ENCODE data around the gene PDZRN4.
A peak's percentile ranks its signal among the peaks of the same experiment; 100 is the strongest.

PDZRN4 gene

DNA sequence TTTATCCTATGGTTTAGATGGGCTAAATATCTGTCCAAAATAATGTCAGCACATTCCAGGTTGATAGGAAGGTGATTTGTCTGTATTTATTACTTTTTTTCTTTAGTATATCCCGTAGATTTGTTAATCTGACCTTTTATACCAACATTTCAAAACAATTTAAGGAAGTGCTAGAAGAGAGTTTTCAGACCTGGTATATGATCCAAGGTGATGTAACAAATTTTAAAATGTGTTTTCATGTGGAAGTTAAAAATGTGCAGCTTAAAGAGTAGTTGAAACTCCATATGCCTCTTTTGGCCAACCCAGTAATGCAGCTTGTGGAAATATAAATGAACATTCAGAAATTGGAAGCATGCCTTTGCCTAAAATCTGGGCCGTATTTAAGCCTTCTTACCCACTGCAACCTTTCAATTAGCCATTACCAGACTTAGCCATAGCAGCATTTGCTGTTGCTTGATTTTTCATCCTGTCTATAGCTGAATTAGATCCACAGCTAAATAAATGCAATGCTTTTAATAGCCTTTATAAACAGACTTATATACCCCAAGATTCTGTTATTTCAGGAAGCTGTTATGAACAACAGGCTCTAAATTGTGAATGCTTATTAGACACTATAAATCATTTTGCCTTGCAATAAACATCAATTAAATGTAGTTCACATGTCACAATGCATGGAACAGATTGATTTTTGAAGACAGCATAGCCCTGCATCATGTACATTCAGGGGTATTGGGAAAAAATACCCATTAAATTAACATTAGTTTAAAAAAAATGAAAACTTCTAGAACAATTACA is 271.2 kb downstream of the PDZRN4 start:
- no peak for DNase-seq (ENCODE audit: low read depth in 2 of 2)

- DNase-seq (ENCODE audit: low read depth in 2 of 2), result no peak
Measured at GRCh38 chr12:41459906-41460214, 271.7 kb downstream of the PDZRN4 start.

DNA sequence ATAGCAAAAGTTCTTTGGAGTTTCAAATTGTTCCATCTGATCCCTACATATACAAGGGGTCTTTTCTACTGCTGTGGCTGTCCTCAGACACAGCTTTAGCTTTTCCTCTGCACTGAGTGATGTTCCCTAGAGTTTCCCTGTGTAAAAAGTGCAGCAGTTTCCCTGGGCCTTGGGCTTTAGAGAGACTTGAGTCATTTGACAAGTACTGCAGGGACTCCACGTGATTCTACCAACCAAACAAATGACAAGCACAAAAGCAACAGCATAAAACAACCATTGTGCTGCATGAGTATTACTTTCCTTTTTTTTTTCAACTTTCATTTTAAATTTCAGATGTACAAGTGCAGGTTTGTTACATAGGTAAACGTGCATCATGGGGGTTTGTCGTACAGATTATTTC is 272.8 kb downstream of the PDZRN4 start:
- no peak for DNase-seq (ENCODE audit: low read depth in 2 of 2)

- DNase-seq (ENCODE audit: low read depth in 2 of 2), result no peak
Measured at GRCh38 chr12:41462312-41462711, 274.2 kb downstream of the PDZRN4 start.

- no peak for DNase-seq (ENCODE audit: low read depth in 2 of 2)
Measured at GRCh38 chr12:41465526-41465925, 277.4 kb downstream of the PDZRN4 start.

DNA sequence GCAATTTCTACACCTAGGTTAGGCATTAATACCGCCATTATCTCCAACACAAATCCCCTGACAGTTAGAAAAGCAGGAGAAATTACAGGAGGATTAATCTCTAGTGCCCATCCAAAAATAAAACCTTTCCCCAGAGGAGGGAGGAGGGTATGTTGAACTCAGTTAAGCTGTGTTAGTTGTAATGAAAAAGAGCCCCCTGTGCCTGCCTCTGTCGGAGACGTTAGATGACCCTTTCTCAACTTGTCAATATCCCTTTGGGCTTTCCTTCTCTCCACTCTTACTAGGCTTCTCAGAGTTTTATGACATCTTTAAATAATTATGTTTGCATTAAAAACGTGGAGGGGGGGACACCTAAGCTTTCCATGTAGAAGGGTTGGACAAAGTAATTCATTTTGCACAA is 278.2 kb downstream of the PDZRN4 start:
- no peak for DNase-seq (ENCODE audit: low read depth in 2 of 2)

- no peak for DNase-seq (ENCODE audit: low read depth in 2 of 2)
Measured at GRCh38 chr12:41466802-41467201, 278.7 kb downstream of the PDZRN4 start.

DNA sequence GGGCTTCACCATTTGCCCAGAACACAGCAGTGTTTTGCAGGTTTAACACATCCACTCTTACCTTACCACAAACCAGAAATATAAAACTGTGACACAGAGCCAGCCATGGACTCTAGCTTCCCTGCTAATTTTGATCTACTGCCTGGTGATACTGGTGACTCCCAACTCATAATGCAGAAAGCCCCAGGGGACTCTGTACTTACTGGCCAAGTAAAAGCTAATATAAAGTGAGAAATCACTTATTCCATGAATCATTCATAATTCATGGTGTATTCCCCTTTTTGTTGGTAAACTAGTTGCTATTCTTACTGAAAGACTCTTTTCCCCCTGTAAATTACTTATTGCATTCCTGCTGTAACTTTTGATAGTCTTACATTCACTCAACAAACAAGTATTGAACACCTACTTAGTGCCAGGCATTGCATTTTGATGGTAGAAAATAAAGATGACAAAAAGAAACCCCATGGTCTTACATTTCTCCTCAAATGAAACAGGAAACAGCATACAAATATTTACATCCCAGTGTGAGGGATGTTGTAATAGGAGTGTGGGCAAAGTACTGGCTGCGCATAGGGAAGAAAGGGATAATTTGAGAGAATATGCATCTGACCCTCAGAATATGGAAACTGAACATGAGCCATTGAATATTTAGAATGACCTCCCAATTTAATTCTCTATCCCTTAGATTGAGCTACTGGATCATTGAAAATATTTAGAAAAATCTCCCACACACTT is 279.6 kb downstream of the PDZRN4 start:
- DNase-seq (ENCODE audit: low read depth in 2 of 2), result no peak

DNA sequence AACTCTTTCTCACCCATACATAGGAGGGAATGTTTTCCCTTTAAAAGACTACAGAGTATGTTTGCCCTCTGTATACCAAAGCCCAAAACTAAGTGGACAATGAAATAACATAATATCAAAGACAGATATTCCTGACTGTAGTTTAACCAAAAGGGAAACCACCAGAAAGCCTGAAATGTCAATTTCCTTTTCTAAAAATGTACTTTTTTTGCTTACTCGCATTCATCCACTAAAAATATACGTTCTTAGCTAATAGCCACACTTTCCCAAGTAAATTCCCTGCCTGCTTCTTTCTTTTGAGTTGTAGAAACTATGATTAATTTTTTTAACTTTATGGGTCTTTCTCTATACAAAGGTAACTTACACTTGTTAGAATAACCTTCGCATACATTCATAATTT is 280.2 kb downstream of the PDZRN4 start:
- no peak for DNase-seq (ENCODE audit: low read depth in 2 of 2)

DNA sequence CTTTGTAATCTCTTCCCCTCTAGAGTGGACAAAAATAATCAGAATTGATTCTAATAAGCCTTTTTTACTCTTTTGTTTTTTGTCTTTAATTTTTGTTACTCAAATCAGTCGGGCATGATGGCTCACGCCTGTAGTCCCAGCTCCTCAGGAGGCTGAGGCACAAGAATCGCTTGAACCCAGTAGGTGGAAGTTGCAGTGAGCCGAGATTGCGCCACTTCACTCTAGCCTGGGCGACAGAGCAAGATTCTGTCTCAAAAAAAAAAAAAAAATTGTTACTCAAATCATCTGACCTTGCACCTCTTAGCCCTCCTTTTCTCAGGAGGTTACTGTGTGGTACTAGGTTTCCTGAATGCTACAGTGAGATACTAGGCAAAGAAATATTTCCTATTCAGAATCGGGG is 280.6 kb downstream of the PDZRN4 start:
- no peak for DNase-seq (ENCODE audit: low read depth in 2 of 2)

- no peak for DNase-seq (ENCODE audit: low read depth in 2 of 2)
Measured at GRCh38 chr12:41473441-41473840, 285.3 kb downstream of the PDZRN4 start.

GRCh38 chr12:41474001-41474400 is 285.9 kb downstream of the PDZRN4 start:
- DNase-seq (ENCODE audit: low read depth in 2 of 2), result no peak

GRCh38 chr12:41476499-41477439 is 288.6 kb downstream of the PDZRN4 start:
- no peak for DNase-seq (ENCODE audit: low read depth in 2 of 2)

- no peak for DNase-seq (ENCODE audit: low read depth in 2 of 2)
Measured at GRCh38 chr12:41479426-41479825, 291.3 kb downstream of the PDZRN4 start.

DNA sequence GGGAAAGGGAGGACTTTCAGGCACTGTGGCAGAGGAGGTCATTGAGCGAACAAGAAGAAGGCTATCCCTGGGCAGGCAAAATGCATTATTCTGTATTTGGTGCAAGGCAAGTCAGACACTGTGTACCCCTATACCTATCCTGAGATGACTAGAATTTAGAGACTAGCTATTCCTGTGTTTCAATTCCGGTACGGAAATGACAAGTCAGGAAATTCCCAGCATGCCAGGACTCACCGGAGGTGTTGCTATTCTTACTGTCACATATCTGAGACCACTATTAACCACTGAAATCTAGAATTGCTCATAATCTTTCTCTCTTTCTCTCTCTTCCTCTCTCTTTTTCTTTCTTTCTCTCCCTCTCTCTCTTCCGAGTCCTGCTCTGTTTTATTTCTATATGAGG is 297.1 kb downstream of the PDZRN4 start:
- no peak for DNase-seq (ENCODE audit: low read depth in 2 of 2)

- peak; percentile 59 to 62 for DNase-seq (ENCODE audit: low read depth in 2 of 2)
Measured at GRCh38 chr12:41486718-41487117, 298.6 kb downstream of the PDZRN4 start.

GRCh38 chr12:41496009-41496408 is 307.9 kb downstream of the PDZRN4 start:
- DNase-seq (ENCODE audit: low read depth in 2 of 2), result no peak

DNA sequence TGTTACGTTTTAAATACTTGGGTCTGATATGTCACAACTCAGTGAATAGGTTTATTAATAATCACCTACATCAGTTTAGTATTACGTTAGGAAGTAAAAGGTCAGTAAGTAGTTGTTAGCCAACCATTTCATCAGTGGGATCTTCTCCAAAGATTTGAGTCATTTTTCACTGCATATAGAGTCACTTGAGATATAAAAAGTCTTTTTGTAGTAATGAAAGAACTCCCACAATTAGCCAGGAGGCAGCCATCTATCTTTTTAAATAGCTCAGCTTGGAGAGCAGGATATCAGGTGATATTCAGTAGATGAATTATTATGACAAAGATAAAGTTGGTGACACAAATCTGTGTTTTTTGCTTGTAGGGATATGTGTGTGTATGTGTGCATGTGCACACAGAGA is 309.3 kb downstream of the PDZRN4 start:
- DNase-seq (ENCODE audit: low read depth in 2 of 2), result no peak

- no peak for DNase-seq (ENCODE audit: low read depth in 2 of 2)
Measured at GRCh38 chr12:41504976-41505375, 316.9 kb downstream of the PDZRN4 start.

- no peak for DNase-seq (ENCODE audit: low read depth in 2 of 2)
Measured at GRCh38 chr12:41507286-41507685, 319.2 kb downstream of the PDZRN4 start.

- no peak for DNase-seq (ENCODE audit: low read depth in 2 of 2)
Measured at GRCh38 chr12:41509271-41510055, 321.3 kb downstream of the PDZRN4 start.

- DNase-seq (ENCODE audit: low read depth in 2 of 2), result no peak
Measured at GRCh38 chr12:41510470-41510869, 322.4 kb downstream of the PDZRN4 start.
